Activated CD8-positive, alpha-beta T cell treated with anti-CD3 and anti-CD28 coated beads for 36 hours (primary cell): ENCODE measurements around the gene IL12RB1. TPM values are rescaled to one million over a fixed set of nuclear protein-coding genes. Genes with fewer than 3 reads are reported as not detected.
A peak's percentile ranks its signal among the peaks of the same experiment; 100 is the strongest.

Source experiments
- ATAC-seq: fragments of 200-7000 bp; cut with Tn5 transposase; one replicate; pipeline ENCODE4 v1.10.0; 2021; ENCODE audit warnings: mild to moderate bottlenecking, moderate library complexity
- CTCF ChIA-PET: fragments of 350-600 bp; sonication (Branson Sonifier 250); formaldehyde crosslinking; loops from one replicate; lab custom pipeline; 2021; ENCODE audit warnings: antibody characterized with exemption; lab: Charles Lee
- POLR2A ChIA-PET: fragments of 350-600 bp; sonication (Branson Sonifier 250); formaldehyde crosslinking; loops from one replicate; lab custom pipeline; 2021; ENCODE audit warnings: antibody characterized with exemption; lab: Charles Lee
- DNase-seq: peaks from one replicate; pipeline ENCODE4 v3.0.0-alpha.2; 2020
- H3K27ac Mint-ChIP-seq: one replicate; pipeline ENCODE4 v1.8.0; 2021; ENCODE audit warnings: mild to moderate bottlenecking, mixed read lengths
- H3K27me3 Mint-ChIP-seq: one replicate; pipeline ENCODE4 v1.8.0; 2021; ENCODE audit warnings: mixed read lengths
- H3K36me3 Mint-ChIP-seq: one replicate; pipeline ENCODE4 v1.8.0; 2021; ENCODE audit warnings: low read depth, mixed read lengths
- H3K4me1 Mint-ChIP-seq: one replicate; pipeline ENCODE4 v1.8.0; 2021; ENCODE audit warnings: low read depth, mixed read lengths
- H3K4me3 Mint-ChIP-seq: one replicate; pipeline ENCODE4 v1.8.0; 2021; ENCODE audit warnings: mild to moderate bottlenecking, moderate library complexity, mixed read lengths
- H3K9me3 Mint-ChIP-seq: one replicate; pipeline ENCODE4 v1.8.0; 2021; ENCODE audit warnings: mixed read lengths
- intact Hi-C: fragments of 100-400 bp; cut with micrococcal nuclease; formaldehyde crosslinking; loops from one replicate; pipeline ENCODE4 v1.10.0; 2022
- total RNA-seq, 2 experiments: library from RNA; stranded (reverse); gene quantifications; one replicate each; pipeline ENCODE4 v1.2.3, GENCODE V29; 2021
- TF ChIP-seq, protein P1 (sequence below): fragments of 200-600 bp; IDR thresholded peaks from one replicate; pipeline ENCODE4 v1.8.0; 2022; ENCODE audit warnings: antibody characterized with exemption, mild to moderate bottlenecking

The IL12RB1 gene
- total RNA-seq, 2 experiments from 2014 or later, result 25.6 to 27.2 TPM

DNA sequence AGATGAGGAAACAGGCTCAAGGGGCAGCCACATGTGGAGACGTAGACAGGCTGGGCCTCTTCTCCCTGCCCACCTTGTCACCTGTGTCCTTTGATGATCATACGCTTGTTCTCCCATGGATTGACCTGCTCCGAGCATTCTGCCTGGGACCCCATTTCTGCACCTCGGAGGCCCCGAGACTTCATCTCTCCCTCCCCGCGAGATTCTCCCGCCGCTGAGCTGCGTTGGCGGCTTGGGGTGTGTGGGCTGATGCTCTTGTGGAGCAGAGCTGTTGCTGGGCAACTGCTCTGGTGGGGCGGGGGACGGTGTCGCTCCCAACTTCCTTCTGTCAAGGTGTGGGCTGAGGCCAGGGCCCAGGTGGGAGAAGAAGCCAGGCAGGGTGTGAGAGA, 33.0 kb upstream of the IL12RB1 start:
- H3K4me3 Mint-ChIP-seq, result peak overlapping the region; percentile 77
- POLR2A ChIA-PET, result interaction anchor here (0.7 to 5.2 kb wide), 6 partner anchors 9 to 161 kb away, joined by 3 to 18 read pairs (median 4); partner anchors contain the start of genes JUND and PIK3R2
- DNase-seq (peak; percentile 75), ATAC-seq (peak; percentile 41)
- intact Hi-C loops, result no loop called here
- H3K36me3 Mint-ChIP-seq, result peaks cover 13% of the 10 kb centered on the region
- TF ChIP-seq, protein P1, sequence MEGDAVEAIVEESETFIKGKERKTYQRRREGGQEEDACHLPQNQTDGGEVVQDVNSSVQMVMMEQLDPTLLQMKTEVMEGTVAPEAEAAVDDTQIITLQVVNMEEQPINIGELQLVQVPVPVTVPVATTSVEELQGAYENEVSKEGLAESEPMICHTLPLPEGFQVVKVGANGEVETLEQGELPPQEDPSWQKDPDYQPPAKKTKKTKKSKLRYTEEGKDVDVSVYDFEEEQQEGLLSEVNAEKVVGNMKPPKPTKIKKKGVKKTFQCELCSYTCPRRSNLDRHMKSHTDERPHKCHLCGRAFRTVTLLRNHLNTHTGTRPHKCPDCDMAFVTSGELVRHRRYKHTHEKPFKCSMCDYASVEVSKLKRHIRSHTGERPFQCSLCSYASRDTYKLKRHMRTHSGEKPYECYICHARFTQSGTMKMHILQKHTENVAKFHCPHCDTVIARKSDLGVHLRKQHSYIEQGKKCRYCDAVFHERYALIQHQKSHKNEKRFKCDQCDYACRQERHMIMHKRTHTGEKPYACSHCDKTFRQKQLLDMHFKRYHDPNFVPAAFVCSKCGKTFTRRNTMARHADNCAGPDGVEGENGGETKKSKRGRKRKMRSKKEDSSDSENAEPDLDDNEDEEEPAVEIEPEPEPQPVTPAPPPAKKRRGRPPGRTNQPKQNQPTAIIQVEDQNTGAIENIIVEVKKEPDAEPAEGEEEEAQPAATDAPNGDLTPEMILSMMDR, result no peak
- CTCF ChIA-PET, result interaction anchor here (0.7 to 3.2 kb wide), 4 partner anchors 31 to 112 kb away, joined by 3 to 13 read pairs (median 6); partner anchors contain the start of genes ARRDC2 and PIK3R2
- H3K27ac Mint-ChIP-seq, result peak overlapping the region; percentile 86
- no peaks in the 10 kb centered on the region for H3K27me3 Mint-ChIP-seq
- H3K9me3 Mint-ChIP-seq, result no peaks in the 10 kb centered on the region
- peaks cover 31% of the 10 kb centered on the region for H3K4me1 Mint-ChIP-seq

DNA sequence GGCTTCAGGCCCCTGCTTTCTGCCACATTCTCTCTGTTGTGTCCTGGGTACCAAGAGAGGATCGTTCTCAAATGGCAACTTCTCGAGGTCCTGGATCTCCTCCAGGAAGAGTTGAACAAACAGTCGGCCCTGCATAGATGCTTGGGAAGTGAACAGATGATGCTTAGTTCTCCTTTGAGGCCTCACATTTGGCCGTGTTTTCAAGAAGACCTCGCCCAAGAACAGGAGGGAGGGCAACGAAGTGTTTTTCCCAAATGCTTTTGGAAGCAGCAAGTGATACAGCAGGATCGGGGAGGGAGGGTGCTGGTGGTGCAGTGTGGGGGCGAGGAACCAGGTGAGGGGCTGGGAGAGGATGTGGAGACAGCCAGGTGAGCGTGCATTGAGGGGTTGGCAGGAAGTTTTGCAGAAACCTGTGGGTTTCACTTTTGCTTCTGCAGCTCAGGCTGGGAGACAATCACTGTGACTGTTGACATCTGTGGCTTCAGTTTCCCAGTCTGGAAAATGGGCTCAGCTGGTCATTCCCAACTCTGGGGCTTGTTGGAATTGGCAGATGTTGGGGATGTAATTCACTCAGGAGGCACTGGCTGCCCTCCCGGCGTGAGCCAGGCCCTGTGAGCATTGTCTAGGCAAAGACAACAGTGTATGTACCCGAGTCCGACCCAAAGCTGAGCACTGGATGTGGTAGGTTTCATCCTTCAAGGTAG, 32.4 kb upstream of the IL12RB1 start:
- Mint-ChIP-seq H3K27ac (peak overlapping the region; percentile 86), H3K27me3 (no peaks in the 10 kb centered on the region), H3K9me3 (no peaks in the 10 kb centered on the region), H3K4me3 (peak overlapping the region; percentile 77), H3K36me3 (peaks cover 8% of the 10 kb centered on the region), H3K4me1 (peaks cover 31% of the 10 kb centered on the region)
- DNase-seq, result peak; percentile 57
- ChIA-PET CTCF (interaction anchor here (0.7 to 3.2 kb wide), 6 partner anchors 32 to 112 kb away, joined by 3 to 13 read pairs (median 4); partner anchors contain the start of genes ARRDC2 and PIK3R2), POLR2A (interaction anchor here (0.7 to 5.2 kb wide), 8 partner anchors 8 to 162 kb away, joined by 3 to 18 read pairs (median 4); partner anchors contain the start of genes JUND, MAST3 and PIK3R2)
- TF ChIP-seq, protein P1, result no peak
- ATAC-seq, result peak; percentile 28
- intact Hi-C loops, result no loop called here

DNA sequence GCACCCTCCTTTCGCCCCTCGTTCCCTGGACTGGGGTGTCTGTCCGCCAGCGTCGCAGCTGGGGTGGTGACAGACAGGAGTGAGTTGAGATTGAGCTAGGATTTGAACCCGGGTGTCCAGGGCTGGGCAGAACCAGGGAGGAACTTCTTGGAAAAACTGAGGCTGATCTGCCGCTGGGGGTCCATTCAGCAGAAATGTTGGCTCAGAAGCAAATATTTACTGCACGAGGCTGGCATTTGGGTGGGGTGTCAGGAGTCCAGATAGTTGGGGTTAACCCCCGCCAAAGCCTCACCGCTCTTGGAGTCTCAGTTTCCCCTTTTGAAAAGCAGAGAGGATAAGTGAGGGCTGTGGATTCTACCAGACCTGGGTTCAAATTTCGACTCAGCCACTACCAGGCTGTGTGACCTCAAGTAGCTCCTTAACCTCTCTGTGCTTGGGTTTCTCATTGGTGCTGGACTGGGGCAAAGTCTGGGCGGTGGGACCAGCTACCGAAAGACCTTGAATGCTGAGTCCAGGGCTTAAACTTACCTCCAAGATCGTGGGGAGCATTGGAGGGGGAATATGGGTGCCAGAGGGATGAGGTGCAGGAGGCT, 31.8 kb upstream of the IL12RB1 start:
- CTCF ChIA-PET, result interaction anchor here (1.1 to 3.2 kb wide), 6 partner anchors 34 to 270 kb away, joined by 3 to 13 read pairs (median 4); partner anchors contain the start of genes ARRDC2 and PIK3R2

DNA sequence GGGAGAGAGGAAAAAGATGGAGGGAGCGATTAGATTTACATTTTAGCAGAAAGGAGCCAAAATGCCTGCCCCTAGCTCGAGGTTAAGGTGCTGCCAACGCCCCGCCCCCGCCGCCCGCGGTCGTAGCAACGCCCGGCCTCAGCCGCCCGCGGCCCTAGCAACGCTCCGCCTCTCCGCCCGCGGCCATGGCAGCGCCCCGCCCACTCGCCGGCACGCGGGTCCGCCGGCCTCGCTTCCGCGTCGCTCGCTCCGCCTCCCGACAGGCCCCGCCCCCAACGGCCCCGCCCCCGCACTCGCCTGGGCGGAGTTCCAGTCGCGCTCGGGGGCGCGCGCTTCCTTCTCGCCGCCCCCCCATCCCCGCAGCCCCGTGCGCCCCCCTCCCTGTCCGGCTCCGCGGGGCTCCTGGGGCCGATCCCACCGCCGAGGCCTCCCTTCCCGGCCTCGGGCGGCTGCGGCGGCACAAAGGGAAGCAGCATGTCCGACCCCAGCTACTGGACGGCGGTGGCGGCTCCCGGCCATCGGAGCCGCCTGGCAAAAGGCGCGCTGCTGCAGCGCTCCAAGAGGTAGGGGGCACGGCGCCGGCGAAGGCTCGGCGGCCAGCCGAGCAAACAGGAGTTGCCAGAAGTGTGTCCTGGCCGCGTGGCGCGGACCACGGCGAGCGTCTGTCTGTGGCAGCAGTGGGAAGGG, 31.1 kb upstream of the IL12RB1 start:
- DNase-seq, result peak; percentile 94
- no peaks in the 10 kb centered on the region for H3K27me3 Mint-ChIP-seq
- H3K9me3 Mint-ChIP-seq, result no peaks in the 10 kb centered on the region
- peak; percentile 90 for ATAC-seq
- H3K27ac Mint-ChIP-seq, result peak overlapping the region; percentile 86
- intact Hi-C loops, result no loop called here
- peaks cover 3% of the 10 kb centered on the region for H3K36me3 Mint-ChIP-seq
- peak overlapping the region; percentile 77 for H3K4me3 Mint-ChIP-seq
- TF ChIP-seq, protein P1, result no peak
- H3K4me1 Mint-ChIP-seq, result peaks cover 32% of the 10 kb centered on the region
- ChIA-PET POLR2A (interaction anchor here (1.1 to 5.2 kb wide), 3 partner anchors 13 to 43 kb away, joined by 3 to 18 read pairs (median 8); partner anchors contain the start of gene PIK3R2), CTCF (interaction anchor here (0.8 to 3.2 kb wide), 7 partner anchors 34 to 271 kb away, joined by 3 to 13 read pairs (median 4); partner anchors contain the start of genes ARRDC2 and PIK3R2)

More for the DNA sequence above, 31.8 kb upstream of the IL12RB1 start:
- TF ChIP-seq, protein P1, result no peak
- POLR2A ChIA-PET, result interaction anchor here (0.7 to 5.2 kb wide), 7 partner anchors 9 to 42 kb away, joined by 3 to 18 read pairs (median 3); partner anchors contain the start of genes MAST3 and PIK3R2
- intact Hi-C loops, result no loop called here
- DNase-seq (no peak), ATAC-seq (no peak)
- peaks cover 5% of the 10 kb centered on the region for H3K36me3 Mint-ChIP-seq
- H3K4me1 Mint-ChIP-seq, result peaks cover 31% of the 10 kb centered on the region
- no peaks in the 10 kb centered on the region for H3K9me3 Mint-ChIP-seq
- H3K27ac Mint-ChIP-seq, result peak overlapping the region; percentile 86
- H3K4me3 Mint-ChIP-seq, result peak overlapping the region; percentile 77
- no peaks in the 10 kb centered on the region for H3K27me3 Mint-ChIP-seq
